HepG2 (cell line): ENCODE results near the gene CXADR. TPM values are rescaled to one million over a fixed set of nuclear protein-coding genes. Genes with fewer than 3 reads are reported as not detected.

Source experiments
- ATM ChIP-seq: fragments of 450-650 bp; IDR thresholded peaks from 2 replicates; pipeline ENCODE4 v1.7.1; 2017; ENCODE audit warnings: mild to moderate bottlenecking, borderline replicate concordance
- CBX1 ChIP-seq: IDR thresholded peaks from one replicate; pipeline ENCODE4 v1.6.1; 2016; ENCODE audit warnings: antibody characterized with exemption, low read depth
- ETV6 ChIP-seq: sonication (generic); formaldehyde crosslinking; conservative IDR thresholded peaks from 2 replicates; pipeline ENCODE4 v1.4.0; 2020; ENCODE audit warnings: missing genetic modification reagents
- ISL2 ChIP-seq: sonication (generic); formaldehyde crosslinking; IDR thresholded peaks from 2 replicates; pipeline ENCODE4 v1.5.0; 2020; ENCODE audit warnings: missing genetic modification reagents
- KDM5A ChIP-seq: fragments of 200-600 bp; sonication (generic); IDR thresholded peaks from 2 replicates; pipeline ENCODE4 v1.7.0; 2018; ENCODE audit warnings: antibody characterized with exemption, mild to moderate bottlenecking, low read length, borderline replicate concordance
- LRRFIP1 ChIP-seq: sonication (generic); formaldehyde crosslinking; conservative IDR thresholded peaks from 2 replicates; pipeline ENCODE4 v1.4.0; 2020; ENCODE audit warnings: missing genetic modification reagents
- NONO ChIP-seq, 2 experiments: fragments of 450-650 bp in 1 of 2; sonication (generic) in 1 of 2; formaldehyde crosslinking in 1 of 2; IDR thresholded peaks in 1 of 2; conservative IDR thresholded peaks in 1 of 2; 2 replicates each; pipeline versions ENCODE4 v1.6.1 to v1.8.0; 2017 to 2022; ENCODE audit warnings: mild to moderate bottlenecking in 1 of 2, missing genetic modification reagents in 1 of 2, moderate library complexity in 1 of 2
- NR2F2 ChIP-seq: IDR thresholded peaks from 2 replicates; pipeline ENCODE4 v1.6.1; 2012; ENCODE audit warnings: low read depth, inconsistent platforms, borderline replicate concordance
- ONECUT2 ChIP-seq: sonication (generic); formaldehyde crosslinking; IDR thresholded peaks from 2 replicates; pipeline ENCODE4 v1.4.0; 2020; ENCODE audit warnings: missing genetic modification reagents
- PHF5A ChIP-seq: IDR thresholded peaks from one replicate; pipeline ENCODE4 v1.6.1; 2018; ENCODE audit warnings: low read depth, missing genetic modification reagents; ENCODE audit not compliant: unreplicated experiment
- SRSF4 ChIP-seq: fragments of 200-400 bp; formaldehyde crosslinking; IDR thresholded peaks from one replicate; pipeline ENCODE4 v1.6.1; 2018; ENCODE audit warnings: mild to moderate bottlenecking, low read depth, low read length, moderate library complexity; ENCODE audit not compliant: poor library complexity, severe bottlenecking
- SSRP1 ChIP-seq: IDR thresholded peaks from 2 replicates; pipeline ENCODE4 v1.6.1; 2016; ENCODE audit warnings: control low read depth
- SYNCRIP ChIP-seq: fragments of 200-400 bp; formaldehyde crosslinking; IDR thresholded peaks from 2 replicates; pipeline ENCODE4 v1.6.1; 2018; ENCODE audit warnings: mild to moderate bottlenecking, low read depth, low read length; ENCODE audit not compliant: insufficient read depth
- TAF1 ChIP-seq: sonication (generic); formaldehyde crosslinking; IDR thresholded peaks from 2 replicates; pipeline ENCODE4 v1.4.0; 2020; ENCODE audit warnings: missing genetic modification reagents
- TFDP1 ChIP-seq: IDR thresholded peaks from 2 replicates; pipeline ENCODE4 v1.6.1; 2016; ENCODE audit warnings: missing compliant biosample characterization, missing genetic modification reagents, borderline replicate concordance
- THRA ChIP-seq: sonication (generic); formaldehyde crosslinking; IDR thresholded peaks from 2 replicates; pipeline ENCODE4 v1.4.0; 2020; ENCODE audit warnings: missing genetic modification reagents, borderline replicate concordance
- ZFAT ChIP-seq: sonication (generic); formaldehyde crosslinking; conservative IDR thresholded peaks from 2 replicates; pipeline ENCODE4 v1.8.1; 2023; ENCODE audit warnings: missing genetic modification reagents, inconsistent platforms
- ZFP62 ChIP-seq: sonication (generic); formaldehyde crosslinking; IDR thresholded peaks from 2 replicates; pipeline ENCODE4 v1.4.0; 2020; ENCODE audit warnings: missing genetic modification reagents
- ZFP82 ChIP-seq: sonication (generic); formaldehyde crosslinking; IDR thresholded peaks from 2 replicates; pipeline ENCODE4 v1.5.1; 2020; ENCODE audit warnings: mild to moderate bottlenecking, missing genetic modification reagents, borderline replicate concordance
- ZNF180 ChIP-seq: sonication (generic); formaldehyde crosslinking; IDR thresholded peaks from 2 replicates; pipeline ENCODE4 v1.4.0; 2020; ENCODE audit warnings: low read depth, missing genetic modification reagents, borderline replicate concordance
- ZNF205 ChIP-seq: IDR thresholded peaks from 2 replicates; pipeline ENCODE4 v1.6.1; 2018; ENCODE audit warnings: missing biosample characterization, missing genetic modification reagents
- ZNF282 ChIP-seq: fragments of 450-650 bp; IDR thresholded peaks from 2 replicates; pipeline ENCODE4 v1.6.1; 2018; ENCODE audit not compliant: partially characterized antibody
- ZNF383 ChIP-seq: sonication (generic); formaldehyde crosslinking; IDR thresholded peaks from 2 replicates; pipeline ENCODE4 v1.4.0; 2020; ENCODE audit warnings: missing genetic modification reagents, mild to moderate bottlenecking, borderline replicate concordance
- ZNF570 ChIP-seq: sonication (generic); formaldehyde crosslinking; IDR thresholded peaks from 2 replicates; pipeline ENCODE4 v1.4.0; 2020; ENCODE audit warnings: mild to moderate bottlenecking, missing genetic modification reagents, borderline replicate concordance
- ZNF7 ChIP-seq: IDR thresholded peaks from 2 replicates; pipeline ENCODE4 v1.6.1; 2016; ENCODE audit warnings: missing biosample characterization, missing genetic modification reagents
- ZNF766 ChIP-seq: sonication (generic); formaldehyde crosslinking; IDR thresholded peaks from 2 replicates; pipeline ENCODE4 v1.5.0; 2020; ENCODE audit warnings: missing genetic modification reagents, borderline replicate concordance
- ZNF768 ChIP-seq: sonication (generic); formaldehyde crosslinking; IDR thresholded peaks from 2 replicates; pipeline ENCODE4 v1.4.0; 2020; ENCODE audit warnings: missing genetic modification reagents
- ZNF879 ChIP-seq: sonication (generic); formaldehyde crosslinking; IDR thresholded peaks from 2 replicates; pipeline ENCODE4 v1.8.1; 2023; ENCODE audit warnings: missing genetic modification reagents
- polyA plus RNA-seq, 8 experiments: library from polyadenylated mRNA; depleted of rRNA in 3 of 8; stranded (reverse) in 7 of 8; unstranded in 1 of 8; fragments of >200 nt; fragmentation: Illumina TruSeq in 4 of 8; extraction: Trizol in 4 of 8; gene quantifications; 2 replicates each; pipeline versions ENCODE4 v1.2.1 to v1.2.3, GENCODE V29; 2011 to 2016; ENCODE audit warnings: low read depth in 4 of 8, missing spikeins in 1 of 8, mixed read lengths in 1 of 8; ENCODE audit not compliant: insufficient read depth in 1 of 8
- total RNA-seq, 5 experiments: library from RNA; depleted of rRNA; stranded (reverse); fragments of >200 nt; fragmentation: Illumina TruSeq; extraction: Trizol; gene quantifications; 2 replicates each; pipeline ENCODE4 v1.2.3, GENCODE V29; 2016; ENCODE audit warnings: low read depth in 1 of 5

Gene CXADR
- total and polyA plus RNA-seq, 2 of the 13 experiments (the other 11 are each of a cell fraction or from before 2014, with no cell fraction given), result 86.8 to 110 TPM

- TF ChIP-seq ZFP62 (CRISPR knock-in tag) (no peak), ZNF570 (CRISPR knock-in tag) (no peak), THRA (CRISPR knock-in tag) (peak; percentile 62; the same call in 1 of the 2 replicates), ZNF7 (CRISPR knock-in tag) (no peak), NR2F2 (no peak), ZNF180 (CRISPR knock-in tag) (no peak), ZNF768 (no peak), TAF1 (CRISPR knock-in tag) (no peak), LRRFIP1 (no peak), ZNF766 (CRISPR knock-in tag) (no peak), ATM (no peak), ETV6 (no peak), SSRP1 (no peak), ZNF879 (CRISPR knock-in tag) (no peak), ONECUT2 (CRISPR knock-in tag) (peak; percentile 69), ZNF383 (CRISPR knock-in tag) (no peak), SYNCRIP (no peak), ZFP82 (CRISPR knock-in tag) (no peak), ISL2 (peak; percentile 86), ZNF205 (CRISPR knock-in tag) (no peak), TFDP1 (CRISPR knock-in tag) (no peak), PHF5A (CRISPR knock-in tag) (peak; percentile 15), KDM5A (no peak), CBX1 (peak; percentile 20), NONO (IDR thresholded peaks at IDR 0.05) (no peak), NONO (CRISPR knock-in tag; conservative IDR thresholded peaks at IDR 0.05) (peak; percentile 72; the same call in 1 of the 2 replicates), ZNF282 (no peak), ZFAT (CRISPR knock-in tag) (no peak), SRSF4 (no peak)
Observed at GRCh38 chr21:17472592-17473271, 40.1 kb upstream of the CXADR start (continued).
